RWPE2 (cell line): Measurements from ENCODE around the gene C3orf70.

Experiments used
- ATAC-seq: fragments of 200-7000 bp; cut with Tn5 transposase; 3 replicates; pipeline ENCODE4 v1.9.1; 2021; ENCODE audit warnings: low read depth
- DNase-seq: peaks from one replicate; pipeline ENCODE4 v3.0.0-alpha.2; 2020; ENCODE audit warnings: low spot score
- H3K27ac ChIP-seq: fragments of 450-650 bp; 2 replicates; pipeline ENCODE4 v1.5.1; 2017; ENCODE audit warnings: mild to moderate bottlenecking; ENCODE audit not compliant: poor library complexity, severe bottlenecking
- H3K27me3 ChIP-seq: fragments of 250-450 bp; sonication (Bioruptor Pico); 2 replicates; pipeline ENCODE4 v1.5.1; 2021; ENCODE audit warnings: mild to moderate bottlenecking, moderate library complexity; ENCODE audit not compliant: insufficient read depth, poor library complexity, severe bottlenecking
- H3K36me3 ChIP-seq: fragments of 250-450 bp; sonication (Bioruptor Pico); 2 replicates; pipeline ENCODE4 v1.5.1; 2020; ENCODE audit warnings: low read depth, mild to moderate bottlenecking, moderate library complexity
- H3K4me1 ChIP-seq: fragments of 250-450 bp; sonication (Bioruptor Pico); 2 replicates; pipeline ENCODE4 v1.5.1; 2021; ENCODE audit warnings: mild to moderate bottlenecking, moderate library complexity; ENCODE audit not compliant: insufficient read depth, poor library complexity, severe bottlenecking
- H3K4me3 ChIP-seq: fragments of 250-450 bp; sonication (Bioruptor Pico); 2 replicates; pipeline ENCODE4 v1.5.1; 2021; ENCODE audit warnings: mild to moderate bottlenecking, moderate library complexity; ENCODE audit not compliant: severe bottlenecking
- H3K9me3 ChIP-seq: fragments of 250-450 bp; sonication (Bioruptor Pico); 2 replicates; pipeline ENCODE4 v1.5.1; 2021; ENCODE audit warnings: mild to moderate bottlenecking, moderate library complexity; ENCODE audit not compliant: severe bottlenecking
- CTCF ChIP-seq: fragments of 450-650 bp; IDR thresholded peaks from one replicate; pipeline ENCODE4 v1.5.1; 2017; ENCODE audit warnings: mild to moderate bottlenecking, moderate library complexity; ENCODE audit not compliant: poor library complexity, severe bottlenecking

The C3orf70 gene

GRCh38 chr3:185137821-185138220 is 15.0 kb downstream of the C3orf70 start:
- Histone ChIP-seq H3K4me3 (no peak overlapping the region), H3K27ac (no peak overlapping the region), H3K4me1 (no peaks in the 10 kb centered on the region), H3K27me3 (peaks cover 18% of the 10 kb centered on the region), H3K36me3 (no peaks in the 10 kb centered on the region), H3K9me3 (no peaks in the 10 kb centered on the region)
- DNase-seq: no peak
- no peak for ATAC-seq
- TF ChIP-seq CTCF: no peak

GRCh38 chr3:185134509-185134908 is 18.4 kb downstream of the C3orf70 start:
- TF ChIP-seq CTCF: no peak
- ATAC-seq: no peak

GRCh38 chr3:185131602-185132256 is 21.1 kb downstream of the C3orf70 start:
- ATAC-seq: no peak
- Histone ChIP-seq H3K9me3 (no peaks in the 10 kb centered on the region), H3K27ac (no peak overlapping the region), H3K36me3 (no peaks in the 10 kb centered on the region), H3K4me3 (no peak overlapping the region), H3K4me1 (no peaks in the 10 kb centered on the region), H3K27me3 (peaks cover 30% of the 10 kb centered on the region)
- TF ChIP-seq CTCF: no peak
- no peak for DNase-seq

More at GRCh38 chr3:185134509-185134908, 18.4 kb downstream of the C3orf70 start:
- H3K4me1 ChIP-seq: no peaks in the 10 kb centered on the region
- no peak for DNase-seq
- H3K27me3 ChIP-seq: peaks cover 38% of the 10 kb centered on the region
- H3K9me3 ChIP-seq: no peaks in the 10 kb centered on the region
- no peak overlapping the region for H3K4me3 ChIP-seq
- H3K27ac ChIP-seq: no peak overlapping the region
- no peaks in the 10 kb centered on the region for H3K36me3 ChIP-seq

DNA sequence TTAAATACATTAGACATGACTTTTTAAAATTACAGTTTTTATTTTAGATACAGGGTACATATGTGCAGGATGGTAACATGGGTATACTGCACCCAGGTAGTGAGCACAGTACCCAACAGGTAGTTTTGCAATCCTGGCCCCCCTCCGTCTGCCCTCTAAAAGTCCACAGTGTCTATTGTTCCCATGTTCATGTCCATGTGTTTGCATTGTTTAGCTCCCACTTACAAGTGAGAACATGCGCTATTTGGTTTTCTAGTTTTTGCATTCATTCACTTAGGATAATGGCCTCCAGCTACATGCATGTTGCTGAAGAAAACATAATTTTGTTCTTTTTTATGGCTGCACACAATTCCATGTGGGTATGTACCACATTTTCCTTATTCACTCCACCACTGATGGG is 23.8 kb downstream of the C3orf70 start:
- H3K4me3 ChIP-seq: no peak overlapping the region
- DNase-seq (no peak), ATAC-seq (no peak)
- TF ChIP-seq CTCF: no peak
- no peak overlapping the region for H3K27ac ChIP-seq
- peaks cover 30% of the 10 kb centered on the region for H3K27me3 ChIP-seq
- no peaks in the 10 kb centered on the region for H3K36me3 ChIP-seq
- H3K9me3 ChIP-seq: no peaks in the 10 kb centered on the region
- no peaks in the 10 kb centered on the region for H3K4me1 ChIP-seq

- Histone ChIP-seq H3K36me3 (no peaks in the 10 kb centered on the region), H3K27me3 (peaks cover 8% of the 10 kb centered on the region), H3K9me3 (no peaks in the 10 kb centered on the region), H3K27ac (no peak overlapping the region), H3K4me1 (no peaks in the 10 kb centered on the region), H3K4me3 (no peak overlapping the region)
- no peak for ATAC-seq
- TF ChIP-seq CTCF: no peak
- DNase-seq: no peak
Measured at GRCh38 chr3:185126201-185126600, 26.7 kb downstream of the C3orf70 start.
